Ovary (tissue), 3 donors: ENCODE data around the gene PSMC3.

Experiments
- CTCF ChIP-seq, 3 donors: fragments of 450-650 bp in 2 of 3; fragments of 200-600 bp in 1 of 3; IDR thresholded peaks; one replicate each; pipeline versions ENCODE4 v1.5.1 to v1.8.0; 2016 to 2022; ENCODE audit warnings: antibody characterized with exemption in 3 of 3, mild to moderate bottlenecking in 1 of 3
- POLR2A ChIP-seq: fragments of 450-650 bp; IDR thresholded peaks from one replicate; pipeline ENCODE4 v1.6.1; 2017; ENCODE audit warnings: antibody characterized with exemption, mild to moderate bottlenecking, moderate library complexity
- donor health status: DM: no; HTN: no; CAD: no.

GRCh38 chr11:47391711-47392432, 34.4 kb downstream of the PSMC3 start:
- TF ChIP-seq CTCF (IDR thresholded peaks at IDR 0.05) (no peak), POLR2A (no peak)
